Stimulated activated CD8-positive, alpha-beta memory T cell treated with anti-CD3 and anti-CD28 coated beads, Interleukin-2, amount 100 ng/mL, for 48 hours (primary cell): ENCODE results near the gene STAMBP.

ENCODE experiments used
- DNase-seq, 2 donors: peaks; one replicate each; pipeline ENCODE4 v3.0.0-alpha.2; 2020; ENCODE audit warnings: low read depth in 2 of 2

STAMBP gene

DNA sequence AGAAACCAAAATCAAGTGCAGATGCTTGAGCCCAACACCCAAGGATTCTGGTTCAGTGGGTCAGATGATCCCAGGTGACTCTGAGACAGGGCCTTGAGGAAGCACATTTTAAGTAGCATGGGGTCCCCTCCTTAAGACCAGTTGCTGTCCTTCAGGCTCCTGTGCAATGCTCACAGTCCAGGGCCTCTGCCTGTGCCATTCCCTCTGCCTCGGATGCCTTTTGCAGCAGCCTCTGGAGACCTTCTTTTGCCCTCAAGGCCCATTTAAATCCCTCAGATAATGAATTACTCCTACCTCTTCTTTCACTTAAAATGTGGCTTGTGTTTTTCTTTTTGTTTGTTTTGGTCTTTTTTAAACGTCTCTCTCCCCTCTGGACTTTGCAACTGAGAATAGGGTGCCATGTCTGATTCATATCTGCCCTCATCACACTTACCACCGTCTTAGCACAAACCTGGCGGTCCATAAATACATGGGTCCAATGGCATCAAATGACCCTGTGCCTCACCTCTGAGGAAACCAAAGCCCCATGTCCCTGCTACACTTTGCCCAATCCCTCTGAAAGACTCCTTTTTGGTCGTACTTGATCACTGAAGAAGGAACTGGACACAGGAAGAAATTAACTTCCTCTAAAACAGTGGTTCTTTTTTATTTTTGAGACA is 78.2 kb downstream of the STAMBP start:
- DNase-seq = no peak

GRCh38 chr2:73907840-73908452 is 79.2 kb downstream of the STAMBP start:
- peak; percentile 20 to 33 for DNase-seq

- no peak for DNase-seq
Measured at GRCh38 chr2:73908689-73909652, 80.2 kb downstream of the STAMBP start.

- no peak for DNase-seq
Measured at GRCh38 chr2:73910873-73911547, 82.2 kb downstream of the STAMBP start.

GRCh38 chr2:73911548-73912208 is 82.9 kb downstream of the STAMBP start:
- DNase-seq = no peak

DNA sequence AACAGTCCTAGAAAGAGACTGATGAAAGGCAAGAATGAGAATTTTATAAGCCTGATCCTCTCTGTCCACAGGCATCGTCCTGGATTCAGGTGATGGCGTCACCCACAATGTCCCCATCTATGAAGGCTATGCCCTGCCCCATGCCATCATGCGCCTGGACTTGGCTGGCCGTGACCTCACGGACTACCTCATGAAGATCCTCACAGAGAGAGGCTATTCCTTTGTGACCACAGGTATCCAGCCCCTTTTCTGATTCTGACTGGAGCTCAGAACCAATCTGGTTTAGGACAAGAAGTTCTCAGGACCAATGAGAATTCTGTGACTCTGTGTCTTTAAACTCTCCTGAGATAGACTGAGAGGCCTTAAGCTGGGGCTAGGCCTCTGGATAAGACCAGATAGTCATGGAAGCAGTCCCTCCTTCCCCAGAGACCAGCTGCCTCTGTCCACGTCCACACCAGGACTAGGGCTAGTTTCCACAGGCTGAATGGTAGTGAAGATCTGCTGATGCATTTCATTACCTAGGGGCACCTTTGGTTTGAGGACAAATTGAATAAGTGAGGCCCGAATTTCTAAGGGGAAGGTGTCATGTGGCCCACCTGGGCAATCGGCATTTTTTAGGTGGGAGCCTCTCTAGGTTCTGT is 84.8 kb downstream of the STAMBP start:
- DNase-seq = no peak

GRCh38 chr2:73914667-73915066 is 85.9 kb downstream of the STAMBP start:
- DNase-seq = no peak

- no peak for DNase-seq
Measured at GRCh38 chr2:73915437-73915993, 86.8 kb downstream of the STAMBP start.

- DNase-seq = no peak
Measured at GRCh38 chr2:73916666-73917065, 87.9 kb downstream of the STAMBP start.

DNA sequence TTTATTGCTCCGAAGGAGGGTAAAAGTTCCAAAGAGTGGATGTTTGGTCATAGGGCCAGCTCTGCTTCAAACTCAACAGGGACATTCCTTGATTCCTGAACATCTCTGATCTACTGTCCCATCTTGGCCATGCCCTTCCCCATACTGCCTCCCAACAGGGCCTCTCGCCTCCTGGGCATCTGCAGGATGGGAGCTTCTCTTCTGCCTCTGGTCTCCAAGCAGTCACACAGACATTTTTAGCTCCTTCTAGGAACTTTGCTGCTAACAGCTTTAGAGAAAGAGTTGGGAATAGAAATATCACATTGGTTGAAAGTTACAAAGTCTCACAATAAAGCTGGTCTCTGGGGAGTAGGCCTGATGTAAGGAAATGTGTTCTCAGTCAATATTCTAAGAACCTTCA is 88.5 kb downstream of the STAMBP start:
- no peak for DNase-seq

GRCh38 chr2:73917696-73918207 is 89.0 kb downstream of the STAMBP start:
- no peak for DNase-seq

DNA sequence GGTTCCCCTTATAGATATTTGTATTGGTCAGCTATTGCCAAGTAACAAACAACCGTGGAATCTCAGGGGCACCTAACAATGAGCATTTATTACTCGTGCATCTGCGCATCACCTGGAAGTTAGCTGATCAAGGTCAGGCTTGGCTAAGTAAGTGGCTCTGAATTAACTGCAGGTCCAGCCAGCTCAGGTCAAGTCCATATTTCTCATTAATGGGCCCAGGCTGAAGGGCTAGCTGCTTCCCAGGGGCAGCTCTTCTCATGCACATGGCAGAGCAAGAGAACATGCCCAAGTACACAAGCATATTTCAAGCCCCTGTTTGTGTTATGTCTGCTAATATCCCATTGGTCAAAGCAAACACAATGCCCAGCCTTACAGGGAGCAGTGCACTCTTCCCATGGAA is 90.1 kb downstream of the STAMBP start:
- no peak for DNase-seq

- DNase-seq = no peak
Measured at GRCh38 chr2:73919596-73920228, 91.0 kb downstream of the STAMBP start.

DNA sequence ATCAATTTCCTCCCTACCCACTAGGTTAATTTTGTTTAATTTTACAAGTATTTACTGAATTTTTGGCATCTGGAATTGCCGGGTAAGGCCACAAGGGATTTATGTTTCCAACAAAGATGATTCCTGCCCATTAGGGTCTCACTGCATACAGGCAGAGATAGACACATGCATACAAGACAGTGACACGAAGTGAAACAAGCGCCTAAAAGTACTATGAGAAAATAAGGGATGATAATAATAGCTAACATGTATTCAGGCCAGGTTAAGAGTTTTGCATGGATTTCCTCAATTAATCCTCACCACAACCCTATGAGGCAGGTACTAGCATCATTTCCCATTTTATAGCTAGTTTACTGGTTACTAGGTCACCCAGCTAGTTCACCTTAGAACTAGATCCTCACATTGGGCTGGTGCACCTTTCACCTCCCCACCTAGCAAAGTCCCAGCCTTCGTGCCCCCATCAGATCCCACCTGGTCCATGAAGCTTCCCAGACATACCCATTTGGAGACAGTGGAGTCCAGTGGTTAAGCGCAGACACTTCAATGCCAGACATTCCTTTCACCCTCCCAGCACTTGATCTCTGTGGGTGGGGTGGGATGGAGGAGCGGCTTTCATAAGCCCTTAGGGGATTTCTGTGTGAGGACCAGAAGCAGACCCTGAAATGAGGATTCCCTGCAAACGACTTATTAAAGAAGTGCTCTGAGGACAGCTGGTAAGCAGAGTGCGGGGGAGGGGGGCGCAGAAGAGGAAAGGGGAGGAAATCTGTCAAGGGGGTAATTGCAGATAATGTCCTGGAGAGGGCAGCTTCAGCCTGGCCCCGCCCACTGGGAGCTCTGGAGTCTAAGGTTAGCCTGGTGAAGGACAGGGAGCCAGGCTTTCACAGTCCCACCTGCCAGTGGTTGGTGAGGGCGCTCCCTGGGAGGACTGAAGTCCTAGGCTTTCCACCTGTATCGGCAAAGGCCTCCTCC is 92.1 kb downstream of the STAMBP start:
- DNase-seq = peak; percentile 32 to 33

GRCh38 chr2:73921581-73921980 is 92.8 kb downstream of the STAMBP start:
- DNase-seq = no peak

- no peak for DNase-seq
Measured at GRCh38 chr2:73922681-73923080, 93.9 kb downstream of the STAMBP start.
